HG03442 (cell line): Measurements from ENCODE around the gene HLA-DMA.
A peak's percentile ranks its signal among the peaks of the same experiment; 100 is the strongest.
"Not testable (repeated sequence)": the region's sequence is repeated elsewhere in the genome, so short reads cannot be mapped to it uniquely, and the experiment has no call there.

Source experiments
- ATAC-seq: cut with Tn5 transposase; IDR thresholded peaks from one replicate; pipeline ENCODE4 v1.9.1; 2021; ENCODE audit warnings: mild to moderate bottlenecking, moderate library complexity; ENCODE audit not compliant: unreplicated experiment

The HLA-DMA gene

GRCh38 chr6:32954986-32955802 lies 2.3 kb upstream of the HLA-DMA start:
- no peak for ATAC-seq

GRCh38 chr6:32954267-32954666 lies 1.4 kb upstream of the HLA-DMA start:
- no peak for ATAC-seq

DNA sequence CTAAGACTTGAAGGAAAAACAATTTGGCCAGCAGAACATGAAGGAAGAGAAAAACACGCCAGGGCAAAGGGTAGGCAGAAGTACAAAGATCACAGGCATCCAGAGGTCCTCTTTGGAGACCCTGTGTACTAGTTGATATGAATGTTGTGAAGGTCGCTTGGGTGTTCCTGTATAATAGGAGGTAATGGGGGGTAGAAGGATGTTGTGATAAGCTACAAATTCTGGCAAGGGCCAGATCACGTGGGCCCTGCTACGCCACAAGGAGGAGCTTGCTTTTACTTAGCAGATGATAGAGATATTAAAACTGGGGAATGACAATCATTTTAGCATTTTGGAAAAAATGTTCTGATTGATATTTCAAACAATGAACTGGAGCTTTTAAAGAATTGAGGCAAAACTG lies 878 bp upstream of the HLA-DMA start:
- ATAC-seq, result no peak

- ATAC-seq, result no peak
Observed at GRCh38 chr6:32950449-32950848, 2.4 kb downstream of the HLA-DMA start.

DNA sequence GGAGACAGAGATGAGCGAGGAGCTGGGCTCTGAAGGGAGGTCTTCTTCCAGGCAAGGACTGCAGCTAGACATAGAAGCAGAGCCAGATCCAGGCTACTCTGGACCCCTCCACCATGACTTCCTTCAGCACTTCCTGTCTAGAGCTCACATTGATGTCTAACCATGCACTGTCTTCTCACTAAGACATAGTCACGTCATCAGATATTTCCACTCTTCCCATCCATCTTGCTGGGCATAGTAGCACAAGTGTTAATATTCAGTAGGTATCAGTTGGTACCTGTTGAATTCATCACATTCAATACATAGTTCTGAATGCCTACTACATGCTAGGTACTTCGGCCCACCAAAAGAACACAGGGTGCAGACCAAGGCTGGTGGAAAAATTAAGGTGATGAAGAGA lies 2.9 kb downstream of the HLA-DMA start:
- no peak for ATAC-seq

- no peak for ATAC-seq
Observed at GRCh38 chr6:32949113-32949512, 3.8 kb downstream of the HLA-DMA start.

- no peak for ATAC-seq
Observed at GRCh38 chr6:32947552-32948465, 5.1 kb downstream of the HLA-DMA start.

DNA sequence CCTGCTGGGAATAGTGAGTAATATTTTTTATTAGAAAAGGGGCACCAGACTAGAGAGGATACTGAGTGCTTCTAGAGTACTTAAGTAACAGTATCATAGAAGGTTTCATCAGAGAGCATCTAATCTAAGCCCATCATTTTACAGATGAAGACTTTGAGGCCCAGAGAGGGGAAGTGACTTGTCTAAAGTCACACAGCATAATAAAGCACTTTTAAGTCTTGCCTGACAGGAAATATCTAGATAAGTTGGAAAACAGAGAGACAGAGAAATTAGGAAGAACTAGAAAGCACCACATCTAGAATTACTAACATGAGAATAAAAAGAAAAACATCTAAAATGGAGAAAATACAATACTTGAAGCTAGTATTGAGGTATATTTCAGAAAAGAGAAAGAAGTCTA lies 6.0 kb downstream of the HLA-DMA start:
- ATAC-seq, result no peak

DNA sequence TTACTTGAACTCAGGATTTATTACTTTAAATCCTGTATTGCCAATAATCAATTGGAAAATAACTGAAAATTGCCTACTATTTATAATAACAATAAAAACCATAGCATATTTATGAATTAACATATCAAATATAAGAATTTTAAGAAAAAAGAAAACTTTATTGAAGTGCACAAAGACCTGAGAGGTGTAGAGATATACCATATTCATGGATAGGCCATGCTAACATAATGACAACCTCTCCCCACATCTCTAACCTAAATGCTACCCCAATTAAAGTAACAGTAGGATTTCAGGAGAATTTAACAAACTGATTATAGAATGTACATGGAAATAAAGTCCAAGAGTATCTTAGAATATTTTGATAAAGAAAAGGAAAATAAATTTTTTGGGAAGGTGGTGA lies 6.9 kb downstream of the HLA-DMA start:
- ATAC-seq, result no peak

DNA sequence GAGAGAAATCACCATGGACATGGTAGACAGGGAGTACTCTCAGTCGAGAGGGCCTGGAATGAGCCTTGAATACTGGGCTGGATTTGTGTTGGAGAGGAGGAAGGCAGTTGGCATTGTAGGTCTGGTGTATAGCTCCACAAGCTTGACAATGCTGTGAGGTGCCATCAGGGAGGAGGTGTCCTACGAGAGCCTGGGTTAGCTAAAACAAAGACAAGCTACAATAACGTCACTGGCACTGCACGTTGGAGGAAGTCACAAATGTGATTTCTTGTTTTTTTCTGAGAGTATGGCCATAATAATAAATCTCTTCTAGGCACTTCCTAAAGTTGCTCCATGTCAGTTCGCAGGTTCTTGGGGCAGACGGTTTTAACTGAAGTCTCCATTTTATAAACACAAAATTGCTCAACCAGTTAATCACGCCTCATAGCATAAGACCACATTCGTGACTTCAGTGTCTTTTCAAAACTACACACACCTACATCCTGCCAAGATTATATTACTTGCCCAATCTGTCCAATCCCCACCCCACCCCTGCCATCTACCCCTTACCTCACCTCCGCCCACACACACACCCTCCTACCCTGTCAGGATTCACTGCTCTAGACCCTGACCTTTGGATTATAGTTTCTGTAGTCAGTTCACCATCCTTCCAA lies 7.7 kb downstream of the HLA-DMA start:
- no peak for ATAC-seq

GRCh38 chr6:32943864-32944649 lies 8.8 kb downstream of the HLA-DMA start:
- ATAC-seq, result peak; percentile 28

DNA sequence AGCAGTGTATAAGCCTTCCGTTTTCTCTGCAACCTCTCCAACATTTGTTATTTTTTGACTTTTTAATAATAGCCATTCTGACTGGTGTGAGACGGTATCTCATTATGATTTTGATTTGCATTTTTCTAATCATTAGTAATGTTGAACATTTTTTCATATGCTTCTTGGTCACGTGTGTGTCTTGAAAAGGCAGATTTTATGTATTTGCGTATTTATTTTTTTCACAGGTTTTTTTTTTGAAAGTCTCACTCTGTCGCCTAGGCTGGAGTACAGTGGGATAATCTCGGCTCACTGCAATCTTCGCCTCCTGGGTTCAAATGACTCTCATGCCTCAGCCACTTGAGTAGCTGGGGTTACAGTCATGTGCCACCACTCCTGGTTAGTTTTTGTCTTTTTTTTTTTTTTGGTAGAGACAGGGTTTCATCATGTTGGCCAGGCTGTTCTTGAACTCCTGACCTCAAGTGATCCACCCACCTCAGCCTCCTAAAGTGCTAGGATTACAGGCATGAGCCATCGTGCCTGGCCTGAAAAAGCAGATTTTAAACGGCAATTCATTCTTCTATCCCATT lies 10.3 kb downstream of the HLA-DMA start:
- not testable (repeated sequence) for ATAC-seq

GRCh38 chr6:32941214-32941768 lies 11.6 kb downstream of the HLA-DMA start:
- ATAC-seq, result peak; percentile 45

DNA sequence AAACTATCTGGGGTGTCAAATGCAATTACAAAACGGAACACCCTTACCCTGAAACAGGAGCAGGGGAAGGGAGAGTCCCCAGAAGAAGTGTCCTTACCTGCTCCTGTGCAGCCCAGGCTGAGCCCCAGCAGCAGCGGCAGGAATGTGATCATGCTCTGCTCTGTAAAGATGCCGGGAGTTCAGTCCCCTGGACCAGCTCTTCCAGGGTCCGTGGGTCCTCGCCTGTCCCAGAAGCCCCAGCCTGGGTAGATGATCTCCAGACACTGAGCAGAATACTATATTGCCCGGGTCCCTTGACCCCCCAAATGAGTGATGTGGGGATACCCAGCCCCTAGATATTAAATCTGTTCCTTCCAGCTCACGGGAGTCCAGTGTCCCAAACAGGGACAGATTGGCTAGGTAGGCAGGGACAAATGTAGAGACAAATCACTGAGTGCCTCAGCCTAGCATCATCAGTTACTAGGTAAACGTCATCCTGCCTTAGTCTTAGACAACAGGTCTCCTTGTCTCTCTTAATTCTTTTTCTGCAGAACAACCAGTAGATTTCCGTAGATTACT lies 12.2 kb downstream of the HLA-DMA start, which contains the start of gene HLA-DMB:
HLA-DMB (minus strand) TSS at position 373 of the 558 bp plus-strand sequence; CDS start at position 152, 221 bp downstream.
- ATAC-seq, result peak; percentile 60

- ATAC-seq, result no peak
Observed at GRCh38 chr6:32938494-32938893, 14.4 kb downstream of the HLA-DMA start.

- ATAC-seq, result no peak
Observed at GRCh38 chr6:32937230-32937633, 15.7 kb downstream of the HLA-DMA start.

- no peak for ATAC-seq
Observed at GRCh38 chr6:32936239-32937152, 16.4 kb downstream of the HLA-DMA start.

GRCh38 chr6:32935551-32936238 lies 17.2 kb downstream of the HLA-DMA start:
- no peak for ATAC-seq
